MCF 10A (cell line): ENCODE data around the gene GRAMD1B. TPM values are rescaled to one million over a fixed set of nuclear protein-coding genes. Genes with fewer than 3 reads are reported as not detected.

Experiments used
- BruUV-seq: library from RNA; stranded (reverse); fragments of 400-500 nt; replicated peaks from 2 replicates; lab custom pipeline; 2021; lab: Mats Ljungman, UMichigan
- CTCF ChIA-PET: fragments of 300-600 bp; sonication (Branson Sonifier 250); formaldehyde crosslinking; extraction: SDS; loops from one replicate; lab custom pipeline; 2021; ENCODE audit warnings: antibody characterized with exemption, inconsistent platforms; lab: Yijun Ruan, JAX
- POLR2A ChIA-PET: fragments of 300-600, 350-650 bp; sonication (Branson Sonifier 250); formaldehyde crosslinking; extraction: SDS; loops from one replicate; lab custom pipeline; 2020; ENCODE audit warnings: antibody characterized with exemption, inconsistent platforms; lab: Yijun Ruan, JAX
- DNase-seq: peaks from one replicate; pipeline ENCODE4 v3.0.0-alpha.2; 2018; ENCODE audit not compliant: unreplicated experiment
- H3K27ac Mint-ChIP-seq: one replicate; pipeline ENCODE4 v1.8.0; 2022; ENCODE audit warnings: mild to moderate bottlenecking, low read depth, mixed read lengths; ENCODE audit not compliant: unreplicated experiment
- H3K27me3 Mint-ChIP-seq: one replicate; pipeline ENCODE4 v1.8.0; 2022; ENCODE audit warnings: mixed read lengths; ENCODE audit not compliant: insufficient read depth, unreplicated experiment
- H3K36me3 Mint-ChIP-seq: one replicate; pipeline ENCODE4 v1.8.0; 2022; ENCODE audit warnings: mild to moderate bottlenecking, moderate library complexity, mixed read lengths; ENCODE audit not compliant: insufficient read depth, unreplicated experiment
- H3K4me1 Mint-ChIP-seq: one replicate; pipeline ENCODE4 v1.8.0; 2022; ENCODE audit warnings: mixed read lengths; ENCODE audit not compliant: insufficient read depth, unreplicated experiment
- H3K4me3 Mint-ChIP-seq: one replicate; pipeline ENCODE4 v1.8.0; 2022; ENCODE audit warnings: mild to moderate bottlenecking, moderate library complexity, mixed read lengths; ENCODE audit not compliant: unreplicated experiment
- H3K9me3 Mint-ChIP-seq: one replicate; pipeline ENCODE4 v1.8.0; 2022; ENCODE audit warnings: mixed read lengths; ENCODE audit not compliant: unreplicated experiment
- CTCF ChIP-seq: fragments of 200-600 bp; IDR thresholded peaks from one replicate; pipeline ENCODE4 v1.8.0; 2022; ENCODE audit warnings: antibody characterized with exemption, mild to moderate bottlenecking; ENCODE audit not compliant: unreplicated experiment
- intact Hi-C: fragments of 100-400 bp; cut with micrococcal nuclease; formaldehyde crosslinking; loops from 2 replicates; pipeline ENCODE4 v1.14.1; 2022
- total RNA-seq: library from RNA; stranded (reverse); gene quantifications from 2 replicates; pipeline ENCODE4 v1.2.3, GENCODE V29; 2022

GRAMD1B gene
- total RNA-seq, 1 experiment from 2014 or later, result 0.26 TPM

GRCh38 chr11:123521001-123521400, 90.9 kb downstream of the GRAMD1B start:
- peaks cover 42% of the 10 kb centered on the region for H3K27me3 Mint-ChIP-seq
- ChIA-PET CTCF (interaction anchor here (0.8 to 3.1 kb wide), 6 partner anchors 10 to 260 kb away, joined by 3 to 12 read pairs (median 5); no protein-coding TSS in a partner anchor), POLR2A (no interaction called here)
- no peaks in the 10 kb centered on the region for H3K4me1 Mint-ChIP-seq
- DNase-seq, result no peak
- no peak overlapping the region for H3K27ac Mint-ChIP-seq
- intact Hi-C loops, result no loop called here
- no TSS peak for BruUV-seq
- no peak for TF ChIP-seq CTCF
- no peaks in the 10 kb centered on the region for H3K36me3 Mint-ChIP-seq
- H3K9me3 Mint-ChIP-seq, result no peaks in the 10 kb centered on the region
- no peak overlapping the region for H3K4me3 Mint-ChIP-seq

GRCh38 chr11:123521930-123522329, 91.9 kb downstream of the GRAMD1B start:
- Mint-ChIP-seq H3K27me3 (peaks cover 47% of the 10 kb centered on the region), H3K9me3 (no peaks in the 10 kb centered on the region), H3K4me1 (no peaks in the 10 kb centered on the region), H3K4me3 (no peak overlapping the region), H3K36me3 (no peaks in the 10 kb centered on the region), H3K27ac (no peak overlapping the region)
- ChIA-PET POLR2A (no interaction called here), CTCF (interaction anchor here (0.8 to 3.0 kb wide), 5 partner anchors 11 to 261 kb away, joined by 3 to 12 read pairs (median 4); no protein-coding TSS in a partner anchor)
- BruUV-seq, result no TSS peak
- intact Hi-C loops, result no loop called here
- no peak for TF ChIP-seq CTCF
- no peak for DNase-seq

- no peak overlapping the region for H3K27ac Mint-ChIP-seq
- H3K4me3 Mint-ChIP-seq, result no peak overlapping the region
- no peaks in the 10 kb centered on the region for H3K9me3 Mint-ChIP-seq
- DNase-seq, result no peak
- TF ChIP-seq CTCF, result no peak
- no peaks in the 10 kb centered on the region for H3K36me3 Mint-ChIP-seq
- intact Hi-C loops, result no loop called here
- ChIA-PET CTCF (interaction anchor here (0.9 to 3.0 kb wide), 3 partner anchors 13 to 53 kb away, joined by 3 to 12 read pairs (median 7); no protein-coding TSS in a partner anchor), POLR2A (interaction anchor here (0.6 kb wide), 1 partner anchor 431 kb away, joined by 4 read pairs; no protein-coding TSS in a partner anchor)
- no peaks in the 10 kb centered on the region for H3K4me1 Mint-ChIP-seq
- peaks cover 42% of the 10 kb centered on the region for H3K27me3 Mint-ChIP-seq
- no TSS peak for BruUV-seq
Observed at GRCh38 chr11:123523539-123523938, 93.5 kb downstream of the GRAMD1B start.

- DNase-seq, result no peak
- ChIA-PET POLR2A (no interaction called here), CTCF (interaction anchor here (0.6 to 1.5 kb wide), 3 partner anchors 9 to 1373 kb away, joined by 3 to 5 read pairs (median 4); partner anchors contain the start of gene ROBO4)
- Mint-ChIP-seq H3K9me3 (no peaks in the 10 kb centered on the region), H3K36me3 (no peaks in the 10 kb centered on the region), H3K27me3 (peaks cover 45% of the 10 kb centered on the region), H3K4me3 (no peak overlapping the region), H3K4me1 (no peaks in the 10 kb centered on the region), H3K27ac (no peak overlapping the region)
- no peak for TF ChIP-seq CTCF
- intact Hi-C loops, result no loop called here
- BruUV-seq, result no TSS peak
Observed at GRCh38 chr11:123525097-123525496, 95.0 kb downstream of the GRAMD1B start.
